AG09319 (cell line): Measurements from ENCODE around the gene GRM5.

ENCODE experiments used
- DNase-seq: peaks from one replicate; pipeline ENCODE4 v3.0.0-alpha.2; 2010; ENCODE audit warnings: low read depth; ENCODE audit errors: extremely low read depth
- TF ChIP-seq, protein P1 (sequence below): IDR thresholded peaks from 2 replicates; pipeline ENCODE4 v1.5.1; 2011; ENCODE audit warnings: low read depth, mild to moderate bottlenecking, inconsistent platforms, low read length, moderate library complexity

The GRM5 gene

DNA sequence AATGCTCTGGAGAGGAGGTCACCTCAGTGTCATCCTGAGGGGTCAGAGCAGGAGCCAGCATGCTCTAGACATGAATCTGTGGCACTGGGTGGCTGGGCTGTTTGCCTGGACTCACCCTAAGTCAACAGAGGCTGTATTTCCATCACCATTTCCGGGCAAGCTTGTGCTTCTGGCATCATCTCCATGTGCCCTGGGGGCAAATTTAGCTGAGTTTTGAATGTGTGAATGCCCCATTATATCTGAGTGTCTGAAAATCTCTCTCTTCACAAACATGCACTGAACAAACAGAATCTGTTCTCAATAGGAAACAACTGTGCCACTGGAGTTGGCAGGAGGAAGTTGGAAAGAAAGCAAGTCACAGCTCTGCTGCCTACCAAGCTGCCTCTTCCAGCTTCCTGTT, 356.2 kb downstream of the GRM5 start:
- no peak for DNase-seq
- TF ChIP-seq, protein P1, sequence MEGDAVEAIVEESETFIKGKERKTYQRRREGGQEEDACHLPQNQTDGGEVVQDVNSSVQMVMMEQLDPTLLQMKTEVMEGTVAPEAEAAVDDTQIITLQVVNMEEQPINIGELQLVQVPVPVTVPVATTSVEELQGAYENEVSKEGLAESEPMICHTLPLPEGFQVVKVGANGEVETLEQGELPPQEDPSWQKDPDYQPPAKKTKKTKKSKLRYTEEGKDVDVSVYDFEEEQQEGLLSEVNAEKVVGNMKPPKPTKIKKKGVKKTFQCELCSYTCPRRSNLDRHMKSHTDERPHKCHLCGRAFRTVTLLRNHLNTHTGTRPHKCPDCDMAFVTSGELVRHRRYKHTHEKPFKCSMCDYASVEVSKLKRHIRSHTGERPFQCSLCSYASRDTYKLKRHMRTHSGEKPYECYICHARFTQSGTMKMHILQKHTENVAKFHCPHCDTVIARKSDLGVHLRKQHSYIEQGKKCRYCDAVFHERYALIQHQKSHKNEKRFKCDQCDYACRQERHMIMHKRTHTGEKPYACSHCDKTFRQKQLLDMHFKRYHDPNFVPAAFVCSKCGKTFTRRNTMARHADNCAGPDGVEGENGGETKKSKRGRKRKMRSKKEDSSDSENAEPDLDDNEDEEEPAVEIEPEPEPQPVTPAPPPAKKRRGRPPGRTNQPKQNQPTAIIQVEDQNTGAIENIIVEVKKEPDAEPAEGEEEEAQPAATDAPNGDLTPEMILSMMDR: no peak

DNA sequence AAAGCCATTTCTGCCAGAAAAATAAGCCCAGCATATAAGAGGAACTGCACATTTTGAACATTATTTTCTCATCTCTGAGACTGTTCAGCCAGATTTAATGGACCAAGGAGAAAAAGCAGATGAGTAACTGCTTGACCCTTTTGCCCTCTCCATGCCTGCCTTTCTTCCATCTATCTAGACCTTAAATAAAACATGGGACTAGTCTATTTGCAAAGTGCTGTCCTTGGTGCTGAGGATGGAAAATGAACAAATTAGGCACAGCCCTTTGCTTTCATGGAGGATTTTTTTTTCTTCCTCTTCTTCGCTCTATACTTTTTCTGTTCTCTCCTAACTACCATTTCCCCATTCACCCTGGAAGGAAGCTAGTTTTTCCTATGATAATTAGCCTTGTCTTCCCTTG, 361.3 kb downstream of the GRM5 start:
- DNase-seq: no peak
- TF ChIP-seq, protein P1: no peak

DNA sequence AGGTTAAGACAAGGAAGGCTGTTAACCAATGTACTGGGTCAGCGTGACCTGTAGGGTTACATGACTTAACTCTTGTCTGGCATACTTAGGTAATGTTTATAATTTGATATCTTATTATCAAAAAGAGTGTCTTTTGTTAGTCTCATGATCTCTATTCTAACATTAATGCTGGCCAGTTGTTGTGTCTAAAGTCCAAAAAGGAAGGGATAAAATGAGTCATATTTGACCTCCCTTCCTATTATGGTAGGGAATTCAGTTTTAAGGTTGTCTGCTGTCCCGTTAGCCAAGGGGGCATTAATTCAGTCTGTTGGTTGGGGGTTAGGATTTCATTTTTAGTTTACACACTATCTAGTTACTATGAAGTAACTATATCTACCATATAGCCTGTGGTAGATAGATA, 364.0 kb downstream of the GRM5 start:
- DNase-seq: no peak
- TF ChIP-seq, protein P1: no peak

DNA sequence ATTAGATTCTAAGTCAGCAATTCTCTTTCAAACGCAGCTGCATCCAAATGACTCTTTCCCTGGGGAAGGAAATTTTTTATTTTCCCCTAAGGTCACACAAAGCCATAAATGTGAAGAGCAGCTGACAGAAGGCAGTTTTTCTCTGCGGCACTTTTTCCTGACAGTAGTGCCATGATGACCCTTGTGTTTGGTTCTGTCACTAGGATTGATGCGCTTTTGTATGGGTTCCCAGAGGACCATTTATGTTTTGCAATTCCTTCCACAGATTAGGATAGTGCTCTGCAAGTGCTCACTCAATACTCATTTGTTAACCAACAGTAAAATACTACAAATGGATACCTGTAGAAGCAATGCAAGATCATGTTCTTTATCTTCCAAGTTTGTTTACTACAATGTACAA, 368.6 kb downstream of the GRM5 start:
- DNase-seq: no peak
- TF ChIP-seq, protein P1: no peak

DNA sequence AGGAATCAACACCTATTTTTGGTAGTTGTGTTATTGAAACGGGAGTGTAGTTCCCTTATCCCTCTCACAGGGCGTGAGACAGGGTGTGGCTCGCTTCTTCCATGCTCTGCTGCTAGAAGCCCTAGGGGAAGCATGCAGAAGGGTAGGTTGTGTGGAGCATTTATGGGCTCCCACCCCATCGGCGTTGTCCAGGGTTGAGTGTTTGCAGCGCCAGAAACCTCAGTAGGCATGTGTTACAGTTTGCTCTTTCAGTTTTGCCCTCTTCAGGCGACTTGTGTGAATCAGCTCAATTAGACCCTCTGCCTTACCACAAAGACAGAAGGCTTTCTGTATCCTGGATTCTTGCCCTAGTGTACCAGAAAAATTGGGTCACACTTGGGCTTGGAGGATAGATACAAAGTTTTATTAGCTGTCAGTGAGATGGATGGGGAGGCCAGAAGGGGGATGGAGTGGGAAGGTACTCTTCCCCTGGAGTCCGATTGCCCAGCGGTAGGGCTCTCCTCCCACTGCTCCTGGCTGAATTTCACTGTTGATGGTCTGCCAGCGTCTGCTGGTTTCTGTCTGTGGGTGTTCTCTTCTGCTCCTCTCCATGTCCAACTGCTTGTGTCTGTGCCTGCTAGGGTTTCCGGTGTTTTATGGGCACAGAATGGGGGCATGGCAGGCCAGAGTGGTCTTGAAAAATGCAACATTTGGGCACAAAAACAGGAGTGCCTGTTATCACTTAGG, 369.9 kb downstream of the GRM5 start:
- TF ChIP-seq, protein P1: no peak
- no peak for DNase-seq

DNA sequence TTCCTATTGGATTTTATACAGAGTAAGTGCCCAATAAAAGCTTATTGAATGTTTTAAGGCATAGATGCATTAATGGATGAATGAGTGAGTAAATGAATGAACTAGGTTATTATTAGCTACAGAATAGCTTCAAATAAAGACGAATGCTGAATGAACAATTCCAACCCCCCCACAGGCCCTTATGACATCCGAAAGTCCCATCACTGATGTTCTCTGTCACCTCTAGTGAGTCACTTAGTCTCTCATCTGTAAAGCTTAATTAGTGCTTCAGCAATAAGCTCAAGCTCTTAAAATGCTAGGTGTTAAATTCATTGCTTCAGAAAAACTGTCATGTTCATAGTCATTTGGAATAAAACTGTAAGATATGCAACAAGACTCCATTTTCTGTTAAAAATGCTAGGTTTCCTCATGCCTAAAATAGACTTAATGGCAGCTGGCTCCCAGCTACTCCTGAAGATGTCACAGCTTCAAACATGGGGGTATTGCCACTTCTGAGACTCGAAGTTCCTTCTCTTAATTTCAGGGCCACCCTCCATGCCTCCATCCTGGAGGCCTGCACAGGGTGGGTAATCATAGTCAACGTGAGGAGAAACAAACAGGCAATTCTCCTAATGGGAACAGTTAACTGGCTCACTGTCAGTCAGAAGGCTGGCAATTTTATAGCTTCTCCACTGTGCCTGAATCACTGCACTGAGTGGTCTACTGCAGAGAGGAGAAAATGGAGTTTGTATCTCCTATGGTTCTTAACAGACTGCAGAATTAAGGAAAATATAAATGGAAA, 373.3 kb downstream of the GRM5 start:
- TF ChIP-seq, protein P1: no peak
- DNase-seq: no peak

DNA sequence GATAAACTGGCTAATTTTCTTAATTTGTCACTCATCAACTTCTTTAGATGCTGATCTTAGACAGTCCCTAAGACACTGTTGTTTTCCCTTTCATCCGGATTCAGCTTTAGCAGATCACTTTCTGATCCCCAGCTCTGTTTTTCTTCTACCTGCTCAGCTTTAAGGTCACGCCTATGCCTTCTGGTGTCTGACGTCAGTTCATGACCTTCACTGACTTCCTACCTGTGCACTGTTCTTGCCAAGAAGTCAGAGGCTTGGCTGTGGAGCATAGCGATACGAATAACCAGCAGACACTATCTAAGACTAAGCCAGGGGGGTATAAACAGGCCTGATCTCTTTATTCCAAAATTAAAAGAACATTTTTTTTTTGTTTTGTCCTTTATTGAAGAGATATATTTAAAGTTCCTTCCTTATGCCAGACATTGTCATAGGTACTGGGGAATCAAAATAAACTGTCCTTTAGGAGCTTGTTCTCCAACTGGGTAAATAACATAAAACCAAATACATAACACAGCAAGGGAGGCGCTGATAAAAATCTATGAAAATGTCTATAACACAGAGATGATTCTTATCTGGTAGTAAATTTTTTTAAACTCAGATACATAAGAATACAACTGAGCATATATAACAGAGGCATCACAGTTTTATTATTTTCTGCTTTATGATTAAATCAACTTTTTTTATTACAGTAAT, 376.1 kb downstream of the GRM5 start:
- TF ChIP-seq, protein P1: no peak
- no peak for DNase-seq
